WTC11 (cell line): ENCODE measurements around the gene MYL7.

Experiments used
- CTCF ChIP-seq: fragments of 200-600 bp; IDR thresholded peaks from 2 replicates; pipeline ENCODE4 v1.8.0; 2022; ENCODE audit warnings: antibody characterized with exemption
- JUN ChIP-seq: sonication (generic); formaldehyde crosslinking; IDR thresholded peaks from 2 replicates; pipeline ENCODE4 v1.8.0; 2023; ENCODE audit warnings: mild to moderate bottlenecking, missing genetic modification reagents
- TF ChIP-seq, protein P1 (sequence below): sonication (generic); formaldehyde crosslinking; conservative IDR thresholded peaks from 2 replicates; pipeline ENCODE4 v1.8.1; 2023; ENCODE audit warnings: mild to moderate bottlenecking, low read depth, missing genetic modification reagents, moderate library complexity
- TF ChIP-seq, protein P2 (sequence below): sonication (generic); formaldehyde crosslinking; IDR thresholded peaks from 2 replicates; pipeline ENCODE4 v1.8.1; 2023; ENCODE audit warnings: mild to moderate bottlenecking, missing genetic modification reagents, moderate library complexity

- TF ChIP-seq, protein P1, sequence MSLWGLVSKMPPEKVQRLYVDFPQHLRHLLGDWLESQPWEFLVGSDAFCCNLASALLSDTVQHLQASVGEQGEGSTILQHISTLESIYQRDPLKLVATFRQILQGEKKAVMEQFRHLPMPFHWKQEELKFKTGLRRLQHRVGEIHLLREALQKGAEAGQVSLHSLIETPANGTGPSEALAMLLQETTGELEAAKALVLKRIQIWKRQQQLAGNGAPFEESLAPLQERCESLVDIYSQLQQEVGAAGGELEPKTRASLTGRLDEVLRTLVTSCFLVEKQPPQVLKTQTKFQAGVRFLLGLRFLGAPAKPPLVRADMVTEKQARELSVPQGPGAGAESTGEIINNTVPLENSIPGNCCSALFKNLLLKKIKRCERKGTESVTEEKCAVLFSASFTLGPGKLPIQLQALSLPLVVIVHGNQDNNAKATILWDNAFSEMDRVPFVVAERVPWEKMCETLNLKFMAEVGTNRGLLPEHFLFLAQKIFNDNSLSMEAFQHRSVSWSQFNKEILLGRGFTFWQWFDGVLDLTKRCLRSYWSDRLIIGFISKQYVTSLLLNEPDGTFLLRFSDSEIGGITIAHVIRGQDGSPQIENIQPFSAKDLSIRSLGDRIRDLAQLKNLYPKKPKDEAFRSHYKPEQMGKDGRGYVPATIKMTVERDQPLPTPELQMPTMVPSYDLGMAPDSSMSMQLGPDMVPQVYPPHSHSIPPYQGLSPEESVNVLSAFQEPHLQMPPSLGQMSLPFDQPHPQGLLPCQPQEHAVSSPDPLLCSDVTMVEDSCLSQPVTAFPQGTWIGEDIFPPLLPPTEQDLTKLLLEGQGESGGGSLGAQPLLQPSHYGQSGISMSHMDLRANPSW (CRISPR knock-in tag): no peak
- TF ChIP-seq, protein P2, sequence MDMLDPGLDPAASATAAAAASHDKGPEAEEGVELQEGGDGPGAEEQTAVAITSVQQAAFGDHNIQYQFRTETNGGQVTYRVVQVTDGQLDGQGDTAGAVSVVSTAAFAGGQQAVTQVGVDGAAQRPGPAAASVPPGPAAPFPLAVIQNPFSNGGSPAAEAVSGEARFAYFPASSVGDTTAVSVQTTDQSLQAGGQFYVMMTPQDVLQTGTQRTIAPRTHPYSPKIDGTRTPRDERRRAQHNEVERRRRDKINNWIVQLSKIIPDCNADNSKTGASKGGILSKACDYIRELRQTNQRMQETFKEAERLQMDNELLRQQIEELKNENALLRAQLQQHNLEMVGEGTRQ: no peak
- TF ChIP-seq CTCF: no peak
- TF ChIP-seq JUN (CRISPR knock-in tag): no peak
Measured at GRCh38 chr7:44121761-44122420, 19.2 kb downstream of the MYL7 start.
